ENCODE measurements around the gene TACC2.

GRCh38 chr10:122194251-122194650 is 205.3 kb downstream of the TACC2 start:
- TF ChIP-seq CTCF (IDR thresholded peaks at IDR 0.05) (no peak), POLR2A (IDR thresholded peaks at IDR 0.05) (no peak), POLR2AphosphoS5 (IDR thresholded peaks at IDR 0.05) (no peak), EP300 (IDR thresholded peaks at IDR 0.05) (no peak)

Measured in gastroesophageal sphincter (tissue), 3 donors.